Mesenchymal stem cell (in vitro differentiated cells and primary cell): ENCODE results near the gene PGLYRP2.

ENCODE experiments used
- DNase-seq: peaks from one replicate; pipeline ENCODE4 v3.0.0-alpha.2; 2013
- H2AFZ ChIP-seq: one replicate; pipeline ENCODE4 v1.6.1; 2013; ENCODE audit warnings: low read depth, mild to moderate bottlenecking, control low read depth, inconsistent platforms, low read length, moderate library complexity
- H2AK5ac ChIP-seq: 2 replicates; pipeline ENCODE4 v1.6.1; 2013; ENCODE audit warnings: low read length, moderate library complexity, mild to moderate bottlenecking, inconsistent platforms; ENCODE audit not compliant: severe bottlenecking
- H2BK120ac ChIP-seq: one replicate; pipeline ENCODE4 v1.6.1; 2013; ENCODE audit warnings: low read depth, mild to moderate bottlenecking, inconsistent platforms, low read length, moderate library complexity
- H2BK12ac ChIP-seq, 2 experiments: one replicate each; pipeline ENCODE4 v1.6.1; 2013; ENCODE audit warnings: inconsistent platforms in 2 of 2, low read length in 2 of 2, mild to moderate bottlenecking in 2 of 2, moderate library complexity in 2 of 2, control low read depth in 1 of 2
- H2BK15ac ChIP-seq: one replicate; pipeline ENCODE4 v1.6.1; 2013; ENCODE audit warnings: mild to moderate bottlenecking, low read depth, inconsistent platforms; ENCODE audit not compliant: poor library complexity, severe bottlenecking
- H2BK5ac ChIP-seq: 2 replicates; pipeline ENCODE4 v1.6.1; 2013; ENCODE audit warnings: low read depth, mild to moderate bottlenecking, low read length, control low read depth, inconsistent platforms; ENCODE audit not compliant: poor library complexity, severe bottlenecking
- H3K14ac ChIP-seq, 2 experiments: one replicate each; pipeline ENCODE4 v1.6.1; 2013; ENCODE audit warnings: inconsistent platforms in 2 of 2, low read length in 2 of 2, control low read depth in 1 of 2, mild to moderate bottlenecking in 1 of 2, moderate library complexity in 1 of 2
- H3K18ac ChIP-seq, 2 experiments: one replicate each; pipeline ENCODE4 v1.6.1; 2013; ENCODE audit warnings: inconsistent platforms in 2 of 2, low read length in 2 of 2, control low read depth in 1 of 2, low read depth in 1 of 2, mild to moderate bottlenecking in 1 of 2
- H3K23ac ChIP-seq, 2 experiments: one replicate each; pipeline ENCODE4 v1.6.1; 2013; ENCODE audit warnings: inconsistent platforms in 2 of 2, low read length in 2 of 2, mild to moderate bottlenecking in 2 of 2, moderate library complexity in 2 of 2, control low read depth in 1 of 2
- H3K27ac ChIP-seq: 2 replicates; pipeline ENCODE4 v1.5.1; 2013; ENCODE audit warnings: mild to moderate bottlenecking, moderate library complexity, low read length, control low read depth, inconsistent platforms; ENCODE audit not compliant: poor library complexity, severe bottlenecking
- H3K27me3 ChIP-seq, 2 experiments: 2 replicates each; pipeline versions ENCODE4 v1.6.1 to v1.7.0; 2013; ENCODE audit warnings: low read length in 2 of 2, mild to moderate bottlenecking in 2 of 2, moderate library complexity in 2 of 2, control low read depth in 1 of 2, inconsistent platforms in 1 of 2; ENCODE audit not compliant: control insufficient read depth in 1 of 2, insufficient read depth in 1 of 2
- H3K36me3 ChIP-seq, 2 experiments: 2 replicates each; pipeline versions ENCODE4 v1.6.1 to v1.7.0; 2013; ENCODE audit warnings: low read length in 2 of 2, control low read depth in 1 of 2, inconsistent platforms in 1 of 2, low read depth in 1 of 2, mild to moderate bottlenecking in 1 of 2; ENCODE audit not compliant: insufficient read depth in 2 of 2, control insufficient read depth in 1 of 2
- H3K4ac ChIP-seq, 2 experiments: one replicate each; pipeline ENCODE4 v1.6.1; 2013; ENCODE audit warnings: inconsistent platforms in 2 of 2, low read length in 2 of 2, mild to moderate bottlenecking in 2 of 2, moderate library complexity in 2 of 2, control low read depth in 1 of 2, low read depth in 1 of 2
- H3K4me1 ChIP-seq: 2 replicates; pipeline ENCODE4 v1.6.1; 2013; ENCODE audit warnings: low read depth, low read length, control low read depth; ENCODE audit not compliant: control insufficient read depth, insufficient read depth
- H3K4me2 ChIP-seq: 2 replicates; pipeline ENCODE4 v1.6.1; 2013; ENCODE audit warnings: low read length, mild to moderate bottlenecking, inconsistent platforms; ENCODE audit not compliant: poor library complexity, severe bottlenecking
- H3K4me3 ChIP-seq, 2 experiments: 2 replicates each; pipeline versions ENCODE4 v1.5.1 to v1.7.0; 2013; ENCODE audit warnings: low read length in 2 of 2, mild to moderate bottlenecking in 2 of 2, control low read depth in 1 of 2, low read depth in 1 of 2; ENCODE audit not compliant: insufficient read depth in 1 of 2
- H3K79me1 ChIP-seq: replicated peaks from 2 replicates; pipeline ENCODE4 v1.6.1; 2013; ENCODE audit warnings: mild to moderate bottlenecking, control low read depth, low read length, inconsistent platforms; ENCODE audit not compliant: poor library complexity, severe bottlenecking
- H3K9ac ChIP-seq: 2 replicates; pipeline ENCODE4 v1.7.0; 2013; ENCODE audit warnings: mild to moderate bottlenecking, low read length, moderate library complexity
- H3K9me3 ChIP-seq: 2 replicates; pipeline ENCODE4 v1.7.0; 2013; ENCODE audit warnings: mild to moderate bottlenecking, low read length; ENCODE audit not compliant: control insufficient read depth
- H4K8ac ChIP-seq: one replicate; pipeline ENCODE4 v1.6.1; 2013; ENCODE audit warnings: inconsistent platforms, mild to moderate bottlenecking, low read length, moderate library complexity
- H4K91ac ChIP-seq: one replicate; pipeline ENCODE4 v1.6.1; 2013; ENCODE audit warnings: mild to moderate bottlenecking, low read length, inconsistent platforms
- WGBS: methylation state at CpG from one replicate; pipeline ENCODE4 v1.1.7; 2013; ENCODE audit warnings: mixed read lengths; 5-methylcytosine and 5-hydroxymethylcytosine counted together

PGLYRP2 gene

GRCh38 chr19:15448778-15449619 is 30.3 kb downstream of the PGLYRP2 start:
- H3K27me3 ChIP-seq, result peaks cover 2 to 8% of the 10 kb centered on the region in 2 experiments
- H3K18ac ChIP-seq, result peak overlapping the region; percentile 75 to 80
- H2BK5ac ChIP-seq, result no peak overlapping the region
- H3K4me2 ChIP-seq, result peak overlapping the region; percentile 99
- H3K23ac ChIP-seq, result no peak overlapping the region
- no peak overlapping the region for H3K27ac ChIP-seq
- H3K4me1 ChIP-seq, result peaks cover 19% of the 10 kb centered on the region
- H2BK15ac ChIP-seq, result peak overlapping the region; percentile 56
- H3K9ac ChIP-seq, result peak overlapping the region; percentile 70
- no peak overlapping the region for H2BK12ac ChIP-seq
- H3K4me3 ChIP-seq, result peak overlapping the region; percentile 71 to 75
- peak overlapping the region; percentile 30 to 47 for H3K4ac ChIP-seq
- peak overlapping the region; percentile 45 for H4K8ac ChIP-seq
- peak overlapping the region; percentile 52 for H4K91ac ChIP-seq
- H3K9me3 ChIP-seq, result no peaks in the 10 kb centered on the region
- H2BK120ac ChIP-seq, result peak overlapping the region; percentile 74
- peaks cover 4 to 39% of the 10 kb centered on the region in 2 experiments for H3K36me3 ChIP-seq
- no peak overlapping the region for H2AK5ac ChIP-seq
- peak; percentile 34 for DNase-seq
- peak overlapping the region; percentile 7 for H2AFZ ChIP-seq
- peak overlapping the region; percentile 21 to 36 for H3K14ac ChIP-seq
- H3K79me1 ChIP-seq, result peaks cover 2% of the 10 kb centered on the region
- 12% methylated on average over 22 of the region's 43 CpGs for WGBS

GRCh38 chr19:15448044-15448777 is 31.1 kb downstream of the PGLYRP2 start:
- H2BK12ac ChIP-seq, result no peak overlapping the region
- H3K4ac ChIP-seq, result no peak overlapping the region
- peak overlapping the region in 1 of 2 experiments; percentile 75 for H3K4me3 ChIP-seq
- H3K79me1 ChIP-seq, result peaks cover 2% of the 10 kb centered on the region
- H2AK5ac ChIP-seq, result no peak overlapping the region
- no peak overlapping the region for H4K8ac ChIP-seq
- no peak overlapping the region for H3K23ac ChIP-seq
- H3K4me1 ChIP-seq, result peaks cover 18% of the 10 kb centered on the region
- H2AFZ ChIP-seq, result no peak overlapping the region
- H3K27ac ChIP-seq, result no peak overlapping the region
- no peak overlapping the region for H3K4me2 ChIP-seq
- no peak overlapping the region for H2BK120ac ChIP-seq
- H3K9me3 ChIP-seq, result no peaks in the 10 kb centered on the region
- H4K91ac ChIP-seq, result no peak overlapping the region
- H3K27me3 ChIP-seq, result no peaks in the 10 kb centered on the region
- H3K18ac ChIP-seq, result no peak overlapping the region
- H3K9ac ChIP-seq, result peak overlapping the region; percentile 70
- peaks cover 4 to 42% of the 10 kb centered on the region in 2 experiments for H3K36me3 ChIP-seq
- H2BK15ac ChIP-seq, result no peak overlapping the region
- H2BK5ac ChIP-seq, result no peak overlapping the region
- no peak overlapping the region for H3K14ac ChIP-seq
- WGBS, result 73% methylated on average over 15 of the region's 17 CpGs
- DNase-seq, result no peak

GRCh38 chr19:15447057-15447456 is 32.2 kb downstream of the PGLYRP2 start:
- DNase-seq, result no peak
- H2BK120ac ChIP-seq, result no peak overlapping the region
- peaks cover 2% of the 10 kb centered on the region for H3K79me1 ChIP-seq
- H3K23ac ChIP-seq, result no peak overlapping the region
- no peaks in the 10 kb centered on the region for H3K9me3 ChIP-seq
- H3K27me3 ChIP-seq, result no peaks in the 10 kb centered on the region
- no peak overlapping the region for H3K4ac ChIP-seq
- H3K18ac ChIP-seq, result no peak overlapping the region
- no peak overlapping the region for H3K9ac ChIP-seq
- H3K4me2 ChIP-seq, result no peak overlapping the region
- H2BK5ac ChIP-seq, result no peak overlapping the region
- H3K4me1 ChIP-seq, result peaks cover 10% of the 10 kb centered on the region
- no peak overlapping the region for H3K14ac ChIP-seq
- no peak overlapping the region for H3K27ac ChIP-seq
- H3K36me3 ChIP-seq, result peaks cover 4 to 42% of the 10 kb centered on the region in 2 experiments
- no peak overlapping the region for H4K8ac ChIP-seq
- H2AFZ ChIP-seq, result no peak overlapping the region
- H2BK15ac ChIP-seq, result no peak overlapping the region
- no peak overlapping the region for H2AK5ac ChIP-seq
- WGBS, result 84% methylated on average over 3 of the region's 4 CpGs
- no peak overlapping the region for H3K4me3 ChIP-seq
- no peak overlapping the region for H4K91ac ChIP-seq
- H2BK12ac ChIP-seq, result no peak overlapping the region

- Histone ChIP-seq H3K27ac (no peak overlapping the region), H4K8ac (no peak overlapping the region), H3K79me1 (peaks cover 2% of the 10 kb centered on the region), H2AFZ (no peak overlapping the region), H2BK120ac (no peak overlapping the region), H3K4me1 (peaks cover 10% of the 10 kb centered on the region), H3K14ac (no peak overlapping the region), H2BK15ac (no peak overlapping the region), H3K4ac (no peak overlapping the region), H2BK12ac (no peak overlapping the region), H3K9ac (no peak overlapping the region), H3K23ac (no peak overlapping the region), H3K4me3 (no peak overlapping the region), H3K36me3 (peaks cover 4 to 42% of the 10 kb centered on the region in 2 experiments), H3K18ac (no peak overlapping the region), H3K27me3 (no peaks in the 10 kb centered on the region), H2BK5ac (no peak overlapping the region), H3K9me3 (no peaks in the 10 kb centered on the region), H4K91ac (no peak overlapping the region), H3K4me2 (no peak overlapping the region), H2AK5ac (no peak overlapping the region)
- WGBS, result 75% methylated on average over 7 of the region's 7 CpGs
- no peak for DNase-seq
Measured at GRCh38 chr19:15445807-15446376, 33.4 kb downstream of the PGLYRP2 start.
